Measurements from ENCODE around the gene EBF3.

Gene EBF3

GRCh38 chr10:129832573-129833467, 131.3 kb downstream of the EBF3 start:
- no peak for DNase-seq (ENCODE audit: low spot score)

- no peak for DNase-seq (ENCODE audit: low spot score)
Measured at GRCh38 chr10:129831150-129831549, 132.9 kb downstream of the EBF3 start.

- DNase-seq (ENCODE audit: low spot score) = no peak
Measured at GRCh38 chr10:129825826-129826225, 138.2 kb downstream of the EBF3 start.

GRCh38 chr10:129825221-129825620, 138.9 kb downstream of the EBF3 start:
- DNase-seq (ENCODE audit: low spot score) = no peak

GRCh38 chr10:129820451-129820850, 143.6 kb downstream of the EBF3 start:
- DNase-seq (ENCODE audit: low spot score) = no peak

- no peak for DNase-seq (ENCODE audit: low spot score)
Measured at GRCh38 chr10:129816656-129817045, 147.4 kb downstream of the EBF3 start.

GRCh38 chr10:129815898-129816655, 148.0 kb downstream of the EBF3 start:
- no peak for DNase-seq (ENCODE audit: low spot score)

GRCh38 chr10:129814681-129815646, 149.1 kb downstream of the EBF3 start:
- DNase-seq (ENCODE audit: low spot score) = no peak

- DNase-seq (ENCODE audit: low spot score) = no peak
Measured at GRCh38 chr10:129812398-129812797, 151.7 kb downstream of the EBF3 start.

GRCh38 chr10:129811208-129811607, 152.9 kb downstream of the EBF3 start:
- no peak for DNase-seq (ENCODE audit: low spot score)

GRCh38 chr10:129809841-129810240, 154.2 kb downstream of the EBF3 start:
- DNase-seq (ENCODE audit: low spot score) = no peak

GRCh38 chr10:129809431-129809830, 154.6 kb downstream of the EBF3 start:
- no peak for DNase-seq (ENCODE audit: low spot score)

GRCh38 chr10:129808092-129808983, 155.7 kb downstream of the EBF3 start:
- no peak for DNase-seq (ENCODE audit: low spot score)

GRCh38 chr10:129807211-129807610, 156.9 kb downstream of the EBF3 start:
- no peak for DNase-seq (ENCODE audit: low spot score)

GRCh38 chr10:129800796-129801340, 163.2 kb downstream of the EBF3 start:
- DNase-seq (ENCODE audit: low spot score) = no peak

GRCh38 chr10:129799942-129800341, 164.1 kb downstream of the EBF3 start:
- DNase-seq (ENCODE audit: low spot score) = no peak

GRCh38 chr10:129796710-129797420, 167.2 kb downstream of the EBF3 start:
- no peak for DNase-seq (ENCODE audit: low spot score)

GRCh38 chr10:129793996-129794395, 170.1 kb downstream of the EBF3 start:
- DNase-seq (ENCODE audit: low spot score) = no peak

GRCh38 chr10:129793479-129793878, 170.6 kb downstream of the EBF3 start:
- DNase-seq (ENCODE audit: low spot score) = no peak

- no peak for DNase-seq (ENCODE audit: low spot score)
Measured at GRCh38 chr10:129792864-129793263, 171.2 kb downstream of the EBF3 start.

All from GM03348 (cell line).